Transverse colon (tissue), 4 donors: ENCODE results near the gene TRIP12. TPM values are rescaled to one million over a fixed set of nuclear protein-coding genes. Genes with fewer than 3 reads are reported as not detected.

Source experiments
- DNase-seq: peaks from one replicate; pipeline ENCODE4 v3.0.0-alpha.2; 2019
- H3K27ac ChIP-seq, 4 donors: fragments of 200-600 bp; sonication (generic); 2 replicates each; pipeline ENCODE4 v1.5.1; 2016 to 2018; ENCODE audit warnings: inconsistent platforms in 4 of 4
- H3K27me3 ChIP-seq: fragments of 200-600 bp; sonication (generic); 2 replicates; pipeline ENCODE4 v1.5.1; 2017; ENCODE audit warnings: inconsistent platforms
- H3K36me3 ChIP-seq, 4 donors: fragments of 200-600 bp; sonication (generic); 2 replicates each; pipeline ENCODE4 v1.5.1; 2017 to 2019; ENCODE audit warnings: inconsistent platforms in 4 of 4
- H3K4me1 ChIP-seq, 4 donors: fragments of 200-600 bp; sonication (generic); 2 replicates each; pipeline ENCODE4 v1.5.1; 2017 to 2020; ENCODE audit warnings: inconsistent platforms in 4 of 4
- H3K4me3 ChIP-seq, 4 donors: fragments of 200-600 bp; sonication (generic); 1 replicate in 1 of 4; 2 replicates in 3 of 4; pipeline versions ENCODE4 v1.5.1 to v1.6.1; 2017 to 2019; ENCODE audit warnings: inconsistent platforms in 4 of 4
- H3K9me3 ChIP-seq, 2 donors: fragments of 200-600 bp; sonication (generic); 2 replicates each; pipeline ENCODE4 v1.5.1; 2017 to 2019; ENCODE audit warnings: inconsistent platforms in 2 of 2
- CTCF ChIP-seq, 5 experiments: fragments of 200-600 bp in 3 of 5; fragments of 450-650 bp in 2 of 5; sonication (generic) in 3 of 5; IDR thresholded peaks; 1 replicate in 2 of 5; 2 replicates in 3 of 5; pipeline ENCODE4 v1.5.1; 2016 to 2017; ENCODE audit warnings: antibody characterized with exemption in 5 of 5, inconsistent platforms in 3 of 5, mild to moderate bottlenecking in 2 of 5, moderate library complexity in 1 of 5
- EP300 ChIP-seq: sonication (generic); formaldehyde crosslinking; IDR thresholded peaks from one replicate; pipeline ENCODE4 v1.6.1; 2017; ENCODE audit warnings: antibody characterized with exemption, low read depth
- POLR2A ChIP-seq: fragments of 450-650 bp; IDR thresholded peaks from one replicate; pipeline ENCODE4 v1.6.1; 2016; ENCODE audit warnings: antibody characterized with exemption, mild to moderate bottlenecking, moderate library complexity
- POLR2AphosphoS5 ChIP-seq, 3 donors: sonication (generic); formaldehyde crosslinking; IDR thresholded peaks; one replicate each; pipeline ENCODE4 v1.6.1; 2016; ENCODE audit warnings: antibody characterized with exemption in 3 of 3
- WGBS, 2 donors: methylation state at CpG; one replicate each; pipeline ENCODE4 v1.1.5; 2018; ENCODE audit warnings: low coverage in 1 of 2; 5-methylcytosine and 5-hydroxymethylcytosine counted together
- in situ Hi-C, 4 donors: fragments of 200-750 bp; cut with MboI; loops; one replicate each; pipeline versions ENCODE4 v1.15.0 to v1.15.1; 2017; ENCODE audit warnings: low sequenced_read_pairs in 3 of 4, low pct_ligation_motif_present in 1 of 4, low pct_unique_long_range_greater_than_20kb in 1 of 4
- intact Hi-C: fragments of 100-400 bp; cut with DNase I; formaldehyde crosslinking; loops from one replicate; pipeline ENCODE4 v1.15.1; 2023; ENCODE audit warnings: low total_unique reads
- total RNA-seq, 4 donors: library from RNA; depleted of rRNA; stranded (reverse); fragments of >200 nt; gene quantifications; one replicate each; pipeline ENCODE4 v1.1.0, GENCODE V29; 2016

TRIP12 gene
- total RNA-seq, 4 donors from 2014 or later, result 143 to 238 (median 158) TPM

GRCh38 chr2:229956491-229956890 is 34.7 kb upstream of the TRIP12 start:
- in situ Hi-C loops, result no loop called here
- DNase-seq, result no peak
- H3K4me3 ChIP-seq, result no peak overlapping the region
- intact Hi-C loops, result no loop called here
- 81 to 85% methylated on average over 3 of the region's 3 CpGs for WGBS, 2 donors
- H3K9me3 ChIP-seq, result no peaks in the 10 kb centered on the region
- H3K36me3 ChIP-seq, result no peaks in the 10 kb centered on the region
- H3K4me1 ChIP-seq, result no peaks in the 10 kb centered on the region
- no peak overlapping the region for H3K27ac ChIP-seq
- no peaks in the 10 kb centered on the region for H3K27me3 ChIP-seq
- no peak for TF ChIP-seq POLR2A
- no peak for TF ChIP-seq EP300
- TF ChIP-seq POLR2AphosphoS5 (IDR thresholded peaks at IDR 0.05), result no peak

- 50 to 79% methylated on average over 1 of the region's 1 CpG for WGBS, 2 donors
- in situ Hi-C loops (no loop called here), intact Hi-C loops (no loop called here)
- no peaks in the 10 kb centered on the region for H3K36me3 ChIP-seq
- H3K4me3 ChIP-seq, result no peak overlapping the region
- DNase-seq, result no peak
- TF ChIP-seq EP300 (no peak), CTCF (IDR thresholded peaks at IDR 0.05) (no peak), POLR2AphosphoS5 (IDR thresholded peaks at IDR 0.05) (no peak), POLR2A (no peak)
- H3K9me3 ChIP-seq, result no peaks in the 10 kb centered on the region
- H3K27ac ChIP-seq, result no peak overlapping the region
- H3K4me1 ChIP-seq, result no peaks in the 10 kb centered on the region
- no peaks in the 10 kb centered on the region for H3K27me3 ChIP-seq
Measured at GRCh38 chr2:229955663-229956062, 33.9 kb upstream of the TRIP12 start.

- DNase-seq, result no peak
- no peaks in the 10 kb centered on the region for H3K36me3 ChIP-seq
- H3K27ac ChIP-seq, result no peak overlapping the region
- H3K4me3 ChIP-seq, result no peak overlapping the region
- no peaks in the 10 kb centered on the region for H3K27me3 ChIP-seq
- no peaks in the 10 kb centered on the region for H3K9me3 ChIP-seq
- 92 to 96% methylated on average over 5 to 6 of the region's 6 CpGs for WGBS, 2 donors
- no peaks in the 10 kb centered on the region for H3K4me1 ChIP-seq
- intact Hi-C loops (no loop called here), in situ Hi-C loops (no loop called here)
- TF ChIP-seq POLR2AphosphoS5 (IDR thresholded peaks at IDR 0.05) (no peak), EP300 (no peak), CTCF (IDR thresholded peaks at IDR 0.05) (no peak), POLR2A (no peak)
Measured at GRCh38 chr2:229952256-229952835, 30.5 kb upstream of the TRIP12 start.

GRCh38 chr2:229947544-229947943 is 25.7 kb upstream of the TRIP12 start:
- intact Hi-C loops (no loop called here), in situ Hi-C loops (no loop called here)
- no peaks in the 10 kb centered on the region for H3K27me3 ChIP-seq
- no peak for DNase-seq
- 67 to 68% methylated on average over 1 of the region's 1 CpG for WGBS, 2 donors
- no peak for TF ChIP-seq POLR2AphosphoS5 (IDR thresholded peaks at IDR 0.05)
- no peak for TF ChIP-seq EP300
- TF ChIP-seq CTCF (IDR thresholded peaks at IDR 0.05), result no peak
- no peak for TF ChIP-seq POLR2A
- H3K27ac ChIP-seq, result no peak overlapping the region
- no peaks in the 10 kb centered on the region for H3K4me1 ChIP-seq
- no peak overlapping the region for H3K4me3 ChIP-seq
- H3K9me3 ChIP-seq, result no peaks in the 10 kb centered on the region
- no peaks in the 10 kb centered on the region for H3K36me3 ChIP-seq

- Histone ChIP-seq H3K36me3 (no peaks in the 10 kb centered on the region), H3K9me3 (no peaks in the 10 kb centered on the region), H3K4me3 (no peak overlapping the region), H3K27ac (no peak overlapping the region), H3K4me1 (no peaks in the 10 kb centered on the region), H3K27me3 (no peaks in the 10 kb centered on the region)
- no peak for TF ChIP-seq POLR2A
- no peak for TF ChIP-seq POLR2AphosphoS5 (IDR thresholded peaks at IDR 0.05)
- TF ChIP-seq CTCF (IDR thresholded peaks at IDR 0.05), result no peak
- no peak for TF ChIP-seq EP300
- intact Hi-C loops (no loop called here), in situ Hi-C loops (no loop called here)
- 92 to 93% methylated on average over 7 to 8 of the region's 8 CpGs for WGBS, 2 donors
- DNase-seq, result no peak
Measured at GRCh38 chr2:229945975-229946374, 24.2 kb upstream of the TRIP12 start.
